ENCODE measurements around the gene TALDO1. TPM values are rescaled to one million over a fixed set of nuclear protein-coding genes. Genes with fewer than 3 reads are reported as not detected.

The TALDO1 gene
- total RNA-seq, 1 donor from 2014 or later: 182 TPM

DNA sequence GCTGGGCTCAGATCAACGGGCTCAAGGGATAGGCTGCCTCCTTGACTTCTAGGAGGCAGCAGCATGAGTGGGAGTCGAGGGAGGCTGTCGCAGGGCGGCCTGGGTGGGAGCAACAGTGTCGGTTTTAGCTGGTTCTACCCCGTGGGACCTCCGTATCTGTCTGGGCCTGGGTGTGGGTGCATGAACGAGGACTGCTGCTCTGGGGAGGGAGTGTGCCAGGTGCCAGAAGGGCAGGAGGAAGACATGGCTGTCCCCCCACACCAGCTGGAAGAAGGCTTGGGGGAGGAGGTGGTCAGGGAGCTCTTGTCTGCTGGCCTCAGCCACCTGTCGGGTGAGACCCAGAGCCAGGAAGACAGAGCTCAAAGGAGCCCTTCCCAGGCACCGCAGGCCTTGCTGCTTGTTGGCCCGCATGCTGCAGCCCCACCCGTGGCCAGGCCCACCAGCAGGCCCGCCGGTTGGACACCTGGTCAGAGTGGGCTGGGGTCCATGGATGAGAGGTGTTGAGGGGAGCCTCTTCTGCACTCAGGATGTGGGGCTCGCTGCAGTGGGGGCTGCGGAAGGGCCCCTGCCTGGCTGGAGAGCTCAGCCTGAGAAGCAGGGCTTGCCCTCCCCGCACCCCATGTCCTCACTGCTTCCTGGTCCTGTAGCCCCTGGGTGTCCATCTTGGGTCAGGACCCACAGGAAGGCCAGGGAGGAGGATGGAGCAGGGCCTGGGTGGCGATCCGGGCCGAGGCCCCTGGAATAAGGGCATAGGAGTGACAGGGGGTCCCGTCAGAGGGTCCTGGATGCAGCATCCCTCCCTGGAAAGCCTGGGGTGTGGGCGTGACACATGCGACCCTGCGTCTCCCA lies 39.2 kb downstream of the TALDO1 start:
- no peak for DNase-seq
- H3K36me3 Mint-ChIP-seq (ENCODE audit: unreplicated experiment): no peaks in the 10 kb centered on the region
- no peaks in the 10 kb centered on the region for H3K27me3 Mint-ChIP-seq (ENCODE audit: unreplicated experiment)
- TF ChIP-seq, protein P1, sequence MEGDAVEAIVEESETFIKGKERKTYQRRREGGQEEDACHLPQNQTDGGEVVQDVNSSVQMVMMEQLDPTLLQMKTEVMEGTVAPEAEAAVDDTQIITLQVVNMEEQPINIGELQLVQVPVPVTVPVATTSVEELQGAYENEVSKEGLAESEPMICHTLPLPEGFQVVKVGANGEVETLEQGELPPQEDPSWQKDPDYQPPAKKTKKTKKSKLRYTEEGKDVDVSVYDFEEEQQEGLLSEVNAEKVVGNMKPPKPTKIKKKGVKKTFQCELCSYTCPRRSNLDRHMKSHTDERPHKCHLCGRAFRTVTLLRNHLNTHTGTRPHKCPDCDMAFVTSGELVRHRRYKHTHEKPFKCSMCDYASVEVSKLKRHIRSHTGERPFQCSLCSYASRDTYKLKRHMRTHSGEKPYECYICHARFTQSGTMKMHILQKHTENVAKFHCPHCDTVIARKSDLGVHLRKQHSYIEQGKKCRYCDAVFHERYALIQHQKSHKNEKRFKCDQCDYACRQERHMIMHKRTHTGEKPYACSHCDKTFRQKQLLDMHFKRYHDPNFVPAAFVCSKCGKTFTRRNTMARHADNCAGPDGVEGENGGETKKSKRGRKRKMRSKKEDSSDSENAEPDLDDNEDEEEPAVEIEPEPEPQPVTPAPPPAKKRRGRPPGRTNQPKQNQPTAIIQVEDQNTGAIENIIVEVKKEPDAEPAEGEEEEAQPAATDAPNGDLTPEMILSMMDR (IDR thresholded peaks at IDR 0.05; ENCODE audit: partially characterized antibody, unreplicated experiment): no peak
- H3K4me3 Mint-ChIP-seq (ENCODE audit: unreplicated experiment): no peak overlapping the region
- H3K9me3 Mint-ChIP-seq (ENCODE audit: unreplicated experiment): peaks cover 9% of the 10 kb centered on the region
- H3K27ac Mint-ChIP-seq (ENCODE audit: unreplicated experiment): no peak overlapping the region
- H3K4me1 Mint-ChIP-seq (ENCODE audit: low read depth, unreplicated experiment): peaks cover 20% of the 10 kb centered on the region

DNA sequence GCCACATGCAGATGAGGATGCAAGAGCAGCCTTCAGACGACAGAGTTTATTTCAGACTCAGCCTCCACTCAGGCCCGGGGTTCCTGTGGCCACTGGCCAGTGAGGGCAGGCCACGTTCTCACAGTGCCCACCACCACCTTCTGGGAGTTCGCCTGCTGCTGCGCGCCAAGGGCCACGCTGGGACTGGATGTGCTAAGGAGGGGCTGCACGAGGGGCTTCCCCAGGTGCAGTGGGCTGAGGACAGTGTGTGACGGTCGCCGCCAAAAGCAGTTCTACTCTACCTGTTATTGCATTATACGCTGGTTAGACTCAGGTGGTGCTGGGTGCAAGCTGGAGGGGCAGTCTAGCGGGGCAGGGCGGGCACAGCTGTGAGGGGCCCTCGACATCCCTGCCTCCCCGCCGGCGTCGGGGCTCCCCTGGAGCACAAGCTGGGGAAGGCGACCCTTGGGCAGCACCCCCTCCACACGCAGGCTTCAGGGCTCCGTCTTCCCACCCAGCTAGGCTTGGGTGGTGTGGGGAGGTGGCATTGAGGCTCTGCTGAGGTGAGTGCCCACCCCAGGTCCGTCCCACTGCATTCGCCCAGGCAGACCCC lies 39.9 kb downstream of the TALDO1 start:
- DNase-seq: no peak
- H3K4me3 Mint-ChIP-seq (ENCODE audit: unreplicated experiment): no peak overlapping the region
- H3K27me3 Mint-ChIP-seq (ENCODE audit: unreplicated experiment): no peaks in the 10 kb centered on the region
- no peak overlapping the region for H3K27ac Mint-ChIP-seq (ENCODE audit: unreplicated experiment)
- H3K9me3 Mint-ChIP-seq (ENCODE audit: unreplicated experiment): peaks cover 9% of the 10 kb centered on the region
- TF ChIP-seq, protein P1 (IDR thresholded peaks at IDR 0.05; ENCODE audit: partially characterized antibody, unreplicated experiment): no peak
- H3K4me1 Mint-ChIP-seq (ENCODE audit: low read depth, unreplicated experiment): peaks cover 20% of the 10 kb centered on the region
- no peaks in the 10 kb centered on the region for H3K36me3 Mint-ChIP-seq (ENCODE audit: unreplicated experiment)

GRCh38 chr11:788009-788640 lies 40.9 kb downstream of the TALDO1 start:
- Mint-ChIP-seq H3K9me3 (ENCODE audit: unreplicated experiment) (peaks cover 9% of the 10 kb centered on the region), H3K27ac (ENCODE audit: unreplicated experiment) (no peak overlapping the region), H3K4me1 (ENCODE audit: low read depth, unreplicated experiment) (peaks cover 18% of the 10 kb centered on the region), H3K36me3 (ENCODE audit: unreplicated experiment) (no peaks in the 10 kb centered on the region), H3K4me3 (ENCODE audit: unreplicated experiment) (peak overlapping the region; percentile 11), H3K27me3 (ENCODE audit: unreplicated experiment) (no peaks in the 10 kb centered on the region)
- DNase-seq: peak; percentile 25
- TF ChIP-seq, protein P1 (IDR thresholded peaks at IDR 0.05; ENCODE audit: partially characterized antibody, unreplicated experiment): peak; percentile 27

DNA sequence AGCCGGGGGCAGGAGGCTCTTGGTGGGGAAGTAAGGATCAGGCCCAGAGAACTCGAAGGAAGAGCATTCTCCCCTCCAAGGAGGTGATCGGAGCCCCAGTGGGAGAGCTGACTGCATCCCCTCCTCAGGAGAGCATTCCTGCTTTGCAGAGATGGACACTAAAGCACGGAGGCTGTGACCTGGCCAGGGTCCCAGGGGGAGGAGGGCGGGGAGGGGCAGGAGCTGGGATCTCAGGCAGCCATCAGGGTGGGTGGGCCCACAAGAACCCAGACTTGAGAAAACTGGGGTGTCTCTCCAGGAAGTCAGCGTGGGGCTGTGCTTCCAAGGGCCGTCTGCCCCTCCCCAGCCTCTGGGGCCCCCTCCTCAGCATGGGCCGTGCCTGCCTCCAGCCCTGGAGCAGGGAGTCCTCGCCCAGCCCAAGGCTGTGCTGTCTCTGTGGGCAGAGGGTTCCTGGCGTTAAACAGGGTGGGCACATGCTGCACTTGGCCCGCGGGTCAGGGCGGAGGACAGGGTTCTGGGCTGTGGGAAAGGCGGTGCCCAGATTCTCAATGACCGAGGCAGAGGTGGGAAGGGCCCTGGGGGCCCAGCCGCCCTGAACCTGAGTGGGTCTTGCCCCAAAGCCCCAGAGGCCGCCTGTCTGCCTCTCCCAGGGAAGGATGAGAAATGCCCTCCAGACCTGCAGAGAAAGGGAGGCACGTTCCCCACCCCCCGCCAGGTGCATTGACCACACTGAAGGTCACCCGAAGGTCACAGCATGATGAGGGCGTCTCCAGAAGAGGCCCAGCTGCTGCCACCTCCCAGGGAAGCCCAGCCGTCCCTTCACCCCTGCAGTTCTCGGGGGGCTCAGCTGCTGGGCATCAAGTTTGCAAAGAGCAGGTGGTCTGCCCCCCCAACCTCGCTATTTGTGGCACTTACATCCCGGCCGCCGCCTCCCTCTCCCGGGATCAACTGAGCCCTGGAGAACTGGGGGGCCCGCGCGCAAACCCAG lies 42.0 kb downstream of the TALDO1 start:
- H3K4me3 Mint-ChIP-seq (ENCODE audit: unreplicated experiment): peak overlapping the region; percentile 81

More for the DNA sequence above, 42.0 kb downstream of the TALDO1 start:
- Mint-ChIP-seq H3K36me3 (ENCODE audit: unreplicated experiment) (no peaks in the 10 kb centered on the region), H3K4me1 (ENCODE audit: low read depth, unreplicated experiment) (peaks cover 17% of the 10 kb centered on the region), H3K27ac (ENCODE audit: unreplicated experiment) (peak overlapping the region; percentile 62), H3K27me3 (ENCODE audit: unreplicated experiment) (peaks cover 3% of the 10 kb centered on the region), H3K9me3 (ENCODE audit: unreplicated experiment) (peaks cover 9% of the 10 kb centered on the region)
- no peak for DNase-seq
- TF ChIP-seq, protein P1 (IDR thresholded peaks at IDR 0.05; ENCODE audit: partially characterized antibody, unreplicated experiment): no peak

All from glutamatergic neuron (in vitro differentiated cells).